ENCODE data around the gene STAB2.

Gene STAB2

DNA sequence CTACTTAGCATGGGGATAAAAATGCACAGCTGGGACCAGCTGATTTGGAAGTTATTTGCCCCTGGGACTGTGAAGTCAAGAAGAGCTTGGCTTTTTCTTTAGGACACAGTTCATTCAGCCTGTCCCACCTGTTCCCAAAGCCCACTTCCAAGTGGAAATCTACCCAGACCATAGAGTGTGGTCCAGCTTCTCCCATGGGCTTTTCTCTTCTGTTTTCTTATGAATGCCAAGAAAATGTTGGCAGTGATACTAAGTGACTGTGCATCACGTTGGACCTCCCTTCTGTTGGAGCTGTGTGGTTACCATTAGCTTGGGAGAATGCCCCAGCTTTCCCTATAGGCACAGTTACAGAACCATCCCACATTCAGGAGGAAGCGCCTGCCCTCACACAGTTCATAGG lies 164.5 kb downstream of the STAB2 start:
- H3F3A ChIP-seq (ENCODE audit: insufficient read depth), result no peaks in the 10 kb centered on the region
- TF ChIP-seq EZH2phosphoT487 (conservative IDR thresholded peaks at IDR 0.05; ENCODE audit: low read length), result no peak
- TF ChIP-seq, protein P1, sequence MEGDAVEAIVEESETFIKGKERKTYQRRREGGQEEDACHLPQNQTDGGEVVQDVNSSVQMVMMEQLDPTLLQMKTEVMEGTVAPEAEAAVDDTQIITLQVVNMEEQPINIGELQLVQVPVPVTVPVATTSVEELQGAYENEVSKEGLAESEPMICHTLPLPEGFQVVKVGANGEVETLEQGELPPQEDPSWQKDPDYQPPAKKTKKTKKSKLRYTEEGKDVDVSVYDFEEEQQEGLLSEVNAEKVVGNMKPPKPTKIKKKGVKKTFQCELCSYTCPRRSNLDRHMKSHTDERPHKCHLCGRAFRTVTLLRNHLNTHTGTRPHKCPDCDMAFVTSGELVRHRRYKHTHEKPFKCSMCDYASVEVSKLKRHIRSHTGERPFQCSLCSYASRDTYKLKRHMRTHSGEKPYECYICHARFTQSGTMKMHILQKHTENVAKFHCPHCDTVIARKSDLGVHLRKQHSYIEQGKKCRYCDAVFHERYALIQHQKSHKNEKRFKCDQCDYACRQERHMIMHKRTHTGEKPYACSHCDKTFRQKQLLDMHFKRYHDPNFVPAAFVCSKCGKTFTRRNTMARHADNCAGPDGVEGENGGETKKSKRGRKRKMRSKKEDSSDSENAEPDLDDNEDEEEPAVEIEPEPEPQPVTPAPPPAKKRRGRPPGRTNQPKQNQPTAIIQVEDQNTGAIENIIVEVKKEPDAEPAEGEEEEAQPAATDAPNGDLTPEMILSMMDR (IDR thresholded peaks at IDR 0.05; ENCODE audit: insufficient read depth, low read length, poor library complexity, severe bottlenecking), result no peak
- no peaks in the 10 kb centered on the region for H3K9me2 ChIP-seq (replicated peaks; ENCODE audit: insufficient read depth, low read length)
- no peak overlapping the region for H2AFZ ChIP-seq (ENCODE audit: low read depth, low read length, severe bottlenecking)
- no peaks in the 10 kb centered on the region for H3K9me3 ChIP-seq (ENCODE audit: insufficient read depth, low read length)
- H3K36me3 ChIP-seq (ENCODE audit: low read length), result no peaks in the 10 kb centered on the region
- no peak overlapping the region for H3K9ac ChIP-seq (ENCODE audit: low read length)
- H3K27me3 ChIP-seq (ENCODE audit: low read length), result no peaks in the 10 kb centered on the region
- no peak overlapping the region for H3K4me2 ChIP-seq (ENCODE audit: low read depth, low read length, poor library complexity, severe bottlenecking)
- no peak overlapping the region for H3K27ac ChIP-seq (ENCODE audit: low read depth, low read length)
- H4K20me1 ChIP-seq (ENCODE audit: low read depth, low read length), result no peaks in the 10 kb centered on the region
- no peaks in the 10 kb centered on the region for H3K79me2 ChIP-seq (ENCODE audit: insufficient read depth, low read length)
- no peak overlapping the region for H3K4me3 ChIP-seq (ENCODE audit: insufficient read depth, low read length, poor library complexity, severe bottlenecking)

- Histone ChIP-seq H3K36me3 (ENCODE audit: low read length) (no peaks in the 10 kb centered on the region), H2AFZ (ENCODE audit: low read depth, low read length, severe bottlenecking) (no peak overlapping the region), H4K20me1 (ENCODE audit: low read depth, low read length) (no peaks in the 10 kb centered on the region), H3F3A (ENCODE audit: insufficient read depth) (no peaks in the 10 kb centered on the region), H3K4me3 (ENCODE audit: insufficient read depth, low read length, poor library complexity, severe bottlenecking) (no peak overlapping the region), H3K27ac (ENCODE audit: low read depth, low read length) (no peak overlapping the region), H3K79me2 (ENCODE audit: insufficient read depth, low read length) (no peaks in the 10 kb centered on the region), H3K9me2 (replicated peaks; ENCODE audit: insufficient read depth, low read length) (no peaks in the 10 kb centered on the region), H3K9ac (ENCODE audit: low read length) (no peak overlapping the region), H3K9me3 (ENCODE audit: insufficient read depth, low read length) (no peaks in the 10 kb centered on the region), H3K4me2 (ENCODE audit: low read depth, low read length, poor library complexity, severe bottlenecking) (no peak overlapping the region), H3K27me3 (ENCODE audit: low read length) (no peaks in the 10 kb centered on the region)
- no peak for TF ChIP-seq EZH2phosphoT487 (conservative IDR thresholded peaks at IDR 0.05; ENCODE audit: low read length)
- TF ChIP-seq, protein P1 (IDR thresholded peaks at IDR 0.05; ENCODE audit: insufficient read depth, low read length, poor library complexity, severe bottlenecking), result no peak
Measured at GRCh38 chr12:103755425-103755824, 168.4 kb downstream of the STAB2 start.

- no peak overlapping the region for H3K4me3 ChIP-seq (ENCODE audit: insufficient read depth, low read length, poor library complexity, severe bottlenecking)
- H2AFZ ChIP-seq (ENCODE audit: low read depth, low read length, severe bottlenecking), result no peak overlapping the region
- H3K9me2 ChIP-seq (replicated peaks; ENCODE audit: insufficient read depth, low read length), result no peaks in the 10 kb centered on the region
- no peak overlapping the region for H3K4me2 ChIP-seq (ENCODE audit: low read depth, low read length, poor library complexity, severe bottlenecking)
- H3K36me3 ChIP-seq (ENCODE audit: low read length), result no peaks in the 10 kb centered on the region
- no peaks in the 10 kb centered on the region for H3F3A ChIP-seq (ENCODE audit: insufficient read depth)
- H3K9ac ChIP-seq (ENCODE audit: low read length), result no peak overlapping the region
- no peak overlapping the region for H3K27ac ChIP-seq (ENCODE audit: low read depth, low read length)
- TF ChIP-seq, protein P1 (IDR thresholded peaks at IDR 0.05; ENCODE audit: insufficient read depth, low read length, poor library complexity, severe bottlenecking), result no peak
- no peak for TF ChIP-seq EZH2phosphoT487 (conservative IDR thresholded peaks at IDR 0.05; ENCODE audit: low read length)
- no peaks in the 10 kb centered on the region for H3K79me2 ChIP-seq (ENCODE audit: insufficient read depth, low read length)
- no peaks in the 10 kb centered on the region for H3K27me3 ChIP-seq (ENCODE audit: low read length)
- H4K20me1 ChIP-seq (ENCODE audit: low read depth, low read length), result no peaks in the 10 kb centered on the region
- no peaks in the 10 kb centered on the region for H3K9me3 ChIP-seq (ENCODE audit: insufficient read depth, low read length)
Measured at GRCh38 chr12:103756443-103756842, 169.4 kb downstream of the STAB2 start.

Measured in SU-DHL-6 (cell line).